Small intestine (tissue), 7 donors: ENCODE data around the gene AFAP1. TPM values are rescaled to one million over a fixed set of nuclear protein-coding genes. Genes with fewer than 3 reads are reported as not detected.

Source experiments
- DNase-seq, 2 donors: peaks; one replicate each; pipeline versions ENCODE4 v3.0.0 to v3.0.0-alpha.2; 2013
- FAIRE-seq: peaks from 2 replicates; lab custom pipeline; 2012; peaks lifted over from hg19 to GRCh38; lab: Jason Lieb, UNC
- H3K27ac ChIP-seq, 3 donors: one replicate each; pipeline ENCODE4 v1.5.1; 2013; ENCODE audit warnings: low read length in 2 of 3, mild to moderate bottlenecking in 2 of 3, control low read depth in 1 of 3, inconsistent platforms in 1 of 3, low read depth in 1 of 3, moderate library complexity in 1 of 3
- H3K27me3 ChIP-seq, 3 donors: one replicate each; pipeline ENCODE4 v1.6.1; 2013; ENCODE audit warnings: low read length in 3 of 3, inconsistent platforms in 1 of 3; ENCODE audit not compliant: control insufficient read depth in 3 of 3, insufficient read depth in 3 of 3
- H3K36me3 ChIP-seq, 3 donors: one replicate each; pipeline ENCODE4 v1.6.1; 2013; ENCODE audit warnings: low read length in 3 of 3, inconsistent platforms in 1 of 3, low read depth in 1 of 3, mild to moderate bottlenecking in 1 of 3, moderate library complexity in 1 of 3; ENCODE audit not compliant: control insufficient read depth in 3 of 3, insufficient read depth in 2 of 3
- H3K4me1 ChIP-seq, 3 donors: one replicate each; pipeline ENCODE4 v1.6.1; 2013; ENCODE audit warnings: low read length in 2 of 3, inconsistent platforms in 1 of 3, low read depth in 1 of 3, mild to moderate bottlenecking in 1 of 3, moderate library complexity in 1 of 3; ENCODE audit not compliant: control insufficient read depth in 3 of 3, insufficient read depth in 2 of 3
- H3K4me3 ChIP-seq, 3 donors: one replicate each; pipeline ENCODE4 v1.5.1; 2013; ENCODE audit warnings: low read length in 3 of 3, control low read depth in 1 of 3, inconsistent platforms in 1 of 3, low read depth in 1 of 3, mild to moderate bottlenecking in 1 of 3, moderate library complexity in 1 of 3
- H3K9me3 ChIP-seq, 2 donors: one replicate each; pipeline ENCODE4 v1.6.1; 2013; ENCODE audit warnings: low read depth in 1 of 2, low read length in 1 of 2; ENCODE audit not compliant: control insufficient read depth in 2 of 2, insufficient read depth in 1 of 2
- WGBS, 3 donors: extraction: QIAGEN DNeasy Blood & Tissue Kit; methylation state at CpG; one replicate each; pipeline ENCODE4 v1.1.7; 2013; 5-methylcytosine and 5-hydroxymethylcytosine counted together
- polyA plus RNA-seq, 4 donors: library from polyadenylated mRNA; stranded (reverse) in 3 of 4; unstranded in 1 of 4; fragments of 200-250 nt in 3 of 4; fragments of 120-200 nt in 1 of 4; gene quantifications; one replicate each; pipeline versions ENCODE4 v1.2.1 to v1.2.3, GENCODE V29; 2013
- donor health status: healthy with polysubstance abuse.
- donor health status: control.
- donor health status: control.
- donor health status: Bipolar disorder and iron deficiency.
- donor health status: healthy.

The AFAP1 gene
- polyA plus RNA-seq, 4 donors, result 2.2 to 14.0 (median 6.7) TPM

GRCh38 chr4:7716010-7716721 lies 223.5 kb downstream of the AFAP1 start:
- Histone ChIP-seq H3K4me3 (no peak overlapping the region), H3K9me3 (peaks cover 0 to 6% of the 10 kb centered on the region in 2 donors), H3K36me3 (peaks cover 0 to 5% (median 0%) of the 10 kb centered on the region in 3 donors), H3K4me1 (no peaks in the 10 kb centered on the region), H3K27ac (no peak overlapping the region), H3K27me3 (peaks cover 0 to 14% (median 2%) of the 10 kb centered on the region in 3 donors)
- FAIRE-seq (no peak), DNase-seq (no peak)
- WGBS, 3 donors, result 63 to 72% (median 70%) methylated on average over 6 of the region's 6 CpGs

GRCh38 chr4:7715271-7716009 lies 224.2 kb downstream of the AFAP1 start:
- FAIRE-seq (no peak), DNase-seq (peak in 1 of 2 donors; percentile 23)
- Histone ChIP-seq H3K27me3 (peaks cover 0 to 14% (median 2%) of the 10 kb centered on the region in 3 donors), H3K27ac (no peak overlapping the region), H3K9me3 (peaks cover 0 to 6% of the 10 kb centered on the region in 2 donors), H3K4me3 (no peak overlapping the region), H3K4me1 (no peaks in the 10 kb centered on the region), H3K36me3 (peaks cover 0 to 5% (median 0%) of the 10 kb centered on the region in 3 donors)
- WGBS, 3 donors, result 35 to 75% (median 53%) methylated on average over 11 of the region's 11 CpGs

GRCh38 chr4:7714738-7715137 lies 224.9 kb downstream of the AFAP1 start:
- Histone ChIP-seq H3K27me3 (peaks cover 0 to 8% (median under 1%) of the 10 kb centered on the region in 3 donors), H3K27ac (no peak overlapping the region), H3K4me3 (no peak overlapping the region), H3K4me1 (no peaks in the 10 kb centered on the region), H3K9me3 (peaks cover 0 to 6% of the 10 kb centered on the region in 2 donors), H3K36me3 (peaks cover 0 to 5% (median 0%) of the 10 kb centered on the region in 3 donors)
- DNase-seq (no peak), FAIRE-seq (no peak)
- WGBS, 3 donors, result 82 to 97% (median 94%) methylated on average over 1 of the region's 1 CpG

- H3K27me3 ChIP-seq, result peaks cover 0 to 3% (median 0%) of the 10 kb centered on the region in 3 donors
- H3K36me3 ChIP-seq, result peaks cover 0 to 5% (median 0%) of the 10 kb centered on the region in 3 donors
- no peak overlapping the region for H3K27ac ChIP-seq
- H3K9me3 ChIP-seq, result peaks cover 0 to 6% of the 10 kb centered on the region in 2 donors
- H3K4me3 ChIP-seq, result no peak overlapping the region
- 94 to 95% (median 94%) methylated on average over 20 of the region's 20 CpGs for WGBS, 3 donors
- H3K4me1 ChIP-seq, result no peaks in the 10 kb centered on the region
- DNase-seq, result no peak
- no peak for FAIRE-seq
Measured at GRCh38 chr4:7714176-7714575, 225.5 kb downstream of the AFAP1 start.

GRCh38 chr4:7713757-7714156 lies 225.9 kb downstream of the AFAP1 start:
- no peaks in the 10 kb centered on the region for H3K27me3 ChIP-seq
- H3K4me3 ChIP-seq, result no peak overlapping the region
- FAIRE-seq (no peak), DNase-seq (no peak)
- H3K4me1 ChIP-seq, result no peaks in the 10 kb centered on the region
- 74 to 77% (median 74%) methylated on average over 7 of the region's 7 CpGs for WGBS, 3 donors
- peaks cover 0 to 5% (median 0%) of the 10 kb centered on the region in 3 donors for H3K36me3 ChIP-seq
- H3K27ac ChIP-seq, result no peak overlapping the region
- peaks cover 0 to 6% of the 10 kb centered on the region in 2 donors for H3K9me3 ChIP-seq

GRCh38 chr4:7712021-7712671 lies 227.5 kb downstream of the AFAP1 start:
- FAIRE-seq (no peak), DNase-seq (no peak)
- WGBS, 3 donors, result 84 to 90% (median 88%) methylated on average over 19 of the region's 19 CpGs
- Histone ChIP-seq H3K9me3 (peaks cover 0 to 6% of the 10 kb centered on the region in 2 donors), H3K4me1 (no peaks in the 10 kb centered on the region), H3K4me3 (no peak overlapping the region), H3K27me3 (no peaks in the 10 kb centered on the region), H3K27ac (no peak overlapping the region), H3K36me3 (peaks cover 0 to 5% (median 0%) of the 10 kb centered on the region in 3 donors)

- no peaks in the 10 kb centered on the region for H3K27me3 ChIP-seq
- FAIRE-seq (no peak), DNase-seq (no peak)
- H3K27ac ChIP-seq, result no peak overlapping the region
- H3K4me3 ChIP-seq, result no peak overlapping the region
- H3K4me1 ChIP-seq, result no peaks in the 10 kb centered on the region
- H3K36me3 ChIP-seq, result peaks cover 0 to 5% (median 0%) of the 10 kb centered on the region in 3 donors
- WGBS, 3 donors, result 84 to 91% (median 91%) methylated on average over 10 of the region's 10 CpGs
- peaks cover 0 to 6% of the 10 kb centered on the region in 2 donors for H3K9me3 ChIP-seq
Measured at GRCh38 chr4:7711307-7711963, 228.2 kb downstream of the AFAP1 start.
